Measurements from ENCODE around the gene RPS6KA1.

Gene RPS6KA1

DNA sequence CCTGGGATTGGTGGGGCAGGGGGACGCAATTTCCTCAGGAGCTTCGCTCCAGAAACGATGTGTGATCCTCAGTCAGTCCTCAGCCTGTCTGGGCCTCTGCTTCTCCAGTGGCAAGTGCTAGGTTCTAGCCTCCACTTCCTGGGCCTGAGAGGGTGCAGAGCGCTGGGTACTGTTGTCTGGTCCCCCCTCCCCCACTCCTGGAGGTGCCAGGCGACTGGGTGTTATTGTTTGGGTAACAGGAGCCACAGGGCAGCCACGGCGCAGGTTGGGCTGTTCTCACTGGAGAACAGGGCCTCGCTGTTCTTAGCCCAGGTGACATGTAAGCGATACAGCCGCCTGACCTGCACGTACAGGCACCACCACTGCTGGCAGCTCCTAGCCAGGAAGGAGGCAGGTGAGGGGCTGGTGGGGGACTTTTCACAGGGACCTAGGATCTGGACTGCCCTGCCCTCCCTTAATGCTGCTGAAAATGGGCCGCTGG lies 2.1 kb downstream of the RPS6KA1 start:
- no peak for DNase-seq (ENCODE audit: low read depth in 1 of 2, low spot score in 1 of 2)

DNA sequence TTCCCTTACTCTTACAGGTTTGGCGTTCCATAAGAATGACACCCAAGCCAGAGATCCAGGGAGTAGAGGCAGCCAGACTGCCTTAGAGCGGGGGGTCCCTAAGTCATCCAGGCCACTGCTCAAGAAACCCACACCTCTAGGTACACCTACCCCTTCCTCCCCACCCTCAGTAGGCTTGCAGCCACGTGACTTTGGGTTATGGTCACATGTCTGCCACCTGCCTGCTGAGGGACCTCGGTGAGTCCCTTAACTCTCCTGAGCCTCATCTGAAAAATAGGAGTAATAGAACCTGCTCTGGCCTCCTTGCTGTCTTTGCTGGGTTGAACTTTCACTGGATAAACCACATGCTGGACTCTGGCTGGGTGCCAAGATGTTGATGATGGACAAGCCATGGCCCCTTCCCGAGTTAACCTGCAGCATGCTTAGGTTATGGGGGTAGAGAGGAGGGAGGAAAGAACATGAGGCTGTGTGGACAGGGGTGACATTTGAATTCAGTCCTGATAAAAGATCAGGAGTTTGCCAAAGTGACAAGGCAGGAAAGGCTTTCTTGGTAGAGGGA lies 4.5 kb downstream of the RPS6KA1 start:
- no peak for DNase-seq (ENCODE audit: low read depth in 1 of 2, low spot score in 1 of 2)

DNA sequence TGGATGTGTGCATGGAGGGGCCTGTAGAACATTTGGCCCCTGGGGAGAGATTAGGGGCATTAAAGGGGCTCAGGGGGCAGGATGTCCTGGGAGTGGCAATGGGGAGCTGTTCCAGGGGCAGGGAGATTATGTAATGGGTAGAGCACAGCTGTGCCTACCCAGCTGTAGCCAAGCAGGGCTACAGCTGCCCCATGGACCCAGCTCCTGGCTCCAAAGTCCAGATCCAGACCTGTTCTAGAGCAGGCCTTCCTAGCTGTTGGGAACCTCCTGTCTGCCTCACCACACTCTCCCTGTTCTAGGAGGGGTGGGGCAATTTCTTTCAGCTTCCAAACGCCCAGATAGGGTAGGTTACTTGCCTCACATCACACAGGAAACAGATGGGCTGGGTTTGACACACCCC lies 5.6 kb downstream of the RPS6KA1 start:
- DNase-seq (ENCODE audit: low read depth in 1 of 2, low spot score in 1 of 2) = no peak

- DNase-seq (ENCODE audit: low read depth in 1 of 2, low spot score in 1 of 2) = no peak
These were observed 6.5 kb downstream of the RPS6KA1 start for GRCh38 chr1:26536081-26536480.

- DNase-seq (ENCODE audit: low read depth in 1 of 2, low spot score in 1 of 2) = no peak
These were observed 7.0 kb downstream of the RPS6KA1 start for GRCh38 chr1:26536521-26536920.

DNA sequence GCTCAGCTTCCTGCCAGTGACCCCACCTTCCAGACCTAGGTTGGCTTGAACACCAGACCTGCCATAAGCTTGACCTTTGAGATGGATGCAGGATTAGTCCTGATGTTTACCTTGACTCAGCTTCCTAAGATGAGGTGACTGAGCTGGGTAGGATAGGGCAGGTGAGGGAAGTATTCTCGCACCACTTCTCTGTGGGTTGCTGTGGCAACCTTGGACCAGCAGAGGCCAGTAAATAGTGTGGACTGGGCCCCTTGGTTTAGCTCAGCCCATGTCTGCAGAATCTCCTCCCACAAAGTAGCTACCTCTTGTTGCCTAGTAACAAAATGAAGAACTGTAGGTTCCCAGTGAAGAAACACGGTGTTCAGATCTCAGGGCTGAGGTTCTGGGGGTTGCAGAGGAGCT lies 8.4 kb downstream of the RPS6KA1 start:
- DNase-seq (ENCODE audit: low read depth in 1 of 2, low spot score in 1 of 2) = no peak

GRCh38 chr1:26538480-26539412 lies 9.2 kb downstream of the RPS6KA1 start:
- DNase-seq (ENCODE audit: low read depth in 1 of 2, low spot score in 1 of 2) = no peak

DNA sequence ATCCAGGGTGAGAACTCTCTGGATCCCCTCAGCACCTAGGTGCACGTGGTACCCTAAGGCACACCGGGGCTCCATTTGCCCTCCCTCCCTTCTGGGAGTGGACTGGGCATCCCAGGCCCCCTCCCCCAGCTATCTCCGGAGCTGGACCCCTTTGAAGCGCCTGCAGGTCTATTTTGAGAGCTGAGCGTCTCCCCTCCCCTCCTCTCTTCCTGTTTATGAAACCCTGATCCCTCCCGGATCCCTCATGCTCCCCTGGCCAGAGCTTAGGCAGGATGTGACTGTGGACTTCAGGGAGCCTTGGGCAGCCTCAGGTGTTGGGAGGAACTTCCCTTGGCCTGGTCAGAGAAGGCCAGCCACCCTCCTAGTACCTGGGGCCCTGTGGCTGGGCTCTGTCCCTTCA lies 10.2 kb downstream of the RPS6KA1 start:
- DNase-seq (ENCODE audit: low read depth in 1 of 2, low spot score in 1 of 2) = no peak

DNA sequence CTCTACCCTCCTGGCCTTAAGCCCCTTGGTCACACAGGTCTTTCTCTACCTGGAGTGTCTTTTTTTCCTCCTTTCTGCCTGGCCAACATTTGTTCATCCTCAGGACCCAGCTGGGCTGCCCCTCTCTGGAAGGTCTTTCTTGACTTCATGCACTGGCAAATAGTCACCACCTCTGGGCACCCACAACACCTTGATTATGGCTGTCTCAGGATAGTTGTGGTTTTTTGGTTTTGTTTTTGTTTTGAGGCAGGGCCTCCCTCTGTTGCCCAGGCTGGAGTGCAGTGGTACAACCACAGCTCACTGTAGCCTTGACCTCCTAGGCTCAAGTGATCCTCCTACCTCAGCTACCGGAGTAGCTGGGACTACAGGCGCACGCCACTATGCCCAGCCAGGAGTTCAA lies 10.8 kb downstream of the RPS6KA1 start:
- no peak for DNase-seq (ENCODE audit: low read depth in 1 of 2, low spot score in 1 of 2)

- no peak for DNase-seq (ENCODE audit: low read depth in 1 of 2, low spot score in 1 of 2)
These were observed 11.9 kb downstream of the RPS6KA1 start for GRCh38 chr1:26541431-26541815.

DNA sequence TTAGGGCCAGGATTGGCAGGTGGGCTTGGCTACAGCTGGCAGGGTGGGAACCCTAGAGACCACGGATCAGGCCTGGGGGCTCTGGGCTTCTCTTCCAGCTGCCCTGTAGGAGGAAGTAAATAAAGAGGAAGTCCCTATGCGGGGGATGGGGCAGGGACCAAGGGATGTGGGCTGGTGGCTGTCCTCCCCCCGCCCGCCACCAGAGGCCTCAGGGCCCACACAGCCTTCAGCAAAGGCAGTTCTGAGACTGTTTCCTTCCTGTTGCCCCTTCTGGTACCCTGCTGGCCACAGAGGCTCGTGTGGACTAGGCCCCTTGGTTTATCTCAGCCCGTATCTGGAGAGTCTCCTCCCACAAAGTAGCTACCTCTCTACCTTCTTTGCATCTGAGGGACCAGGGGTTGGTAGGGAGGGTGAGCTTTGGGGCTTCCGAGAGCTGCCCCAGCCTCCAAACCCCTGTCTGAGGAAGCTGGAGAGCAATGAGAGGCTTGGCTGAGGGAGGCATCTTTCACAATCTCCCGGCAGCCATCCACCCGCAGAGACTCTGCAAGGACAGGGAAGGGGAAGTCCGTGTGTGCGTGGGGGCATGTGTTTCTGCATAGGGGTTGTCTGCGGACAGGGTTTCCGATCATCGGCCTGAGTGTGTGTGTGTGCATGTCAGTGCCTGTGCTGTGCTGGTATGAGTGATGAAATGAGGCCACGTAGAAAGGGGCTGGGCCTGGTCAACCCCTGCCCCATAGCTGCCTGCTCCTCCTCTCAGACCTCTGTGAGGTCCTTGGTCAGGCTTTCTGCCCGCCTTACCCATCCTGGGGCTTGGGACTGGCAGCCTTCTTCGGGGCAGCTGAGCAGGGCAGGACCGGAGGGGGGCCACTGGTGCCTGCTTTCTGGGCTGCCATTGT lies 12.5 kb downstream of the RPS6KA1 start:
- DNase-seq (ENCODE audit: low read depth in 1 of 2, low spot score in 1 of 2) = peak; percentile 46 to 47

GRCh38 chr1:26542771-26543451 lies 13.3 kb downstream of the RPS6KA1 start:
- no peak for DNase-seq (ENCODE audit: low read depth in 1 of 2, low spot score in 1 of 2)

- DNase-seq (ENCODE audit: low read depth in 1 of 2, low spot score in 1 of 2) = no peak
These were observed 13.9 kb downstream of the RPS6KA1 start for GRCh38 chr1:26543462-26543861.

DNA sequence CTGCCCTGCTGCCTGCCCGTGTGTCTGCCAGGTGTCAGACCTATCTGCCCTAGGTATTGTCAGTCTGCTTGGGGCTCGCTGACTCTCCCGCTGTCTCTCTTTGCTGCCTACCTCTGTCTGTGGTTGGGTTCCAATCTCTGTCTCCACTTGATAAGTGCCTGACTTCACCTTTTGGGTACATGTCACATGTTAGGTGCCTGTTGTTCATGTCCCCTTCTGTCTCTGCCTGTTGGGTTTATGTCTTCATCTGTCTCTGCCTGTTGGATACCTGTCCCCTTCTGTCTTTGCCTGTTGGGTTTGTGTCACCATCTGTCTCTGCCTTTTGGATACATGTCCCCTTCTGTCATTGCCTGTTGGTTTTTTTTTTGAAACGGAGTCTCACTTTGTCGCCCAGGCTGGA lies 14.6 kb downstream of the RPS6KA1 start:
- no peak for DNase-seq (ENCODE audit: low read depth in 1 of 2, low spot score in 1 of 2)

DNA sequence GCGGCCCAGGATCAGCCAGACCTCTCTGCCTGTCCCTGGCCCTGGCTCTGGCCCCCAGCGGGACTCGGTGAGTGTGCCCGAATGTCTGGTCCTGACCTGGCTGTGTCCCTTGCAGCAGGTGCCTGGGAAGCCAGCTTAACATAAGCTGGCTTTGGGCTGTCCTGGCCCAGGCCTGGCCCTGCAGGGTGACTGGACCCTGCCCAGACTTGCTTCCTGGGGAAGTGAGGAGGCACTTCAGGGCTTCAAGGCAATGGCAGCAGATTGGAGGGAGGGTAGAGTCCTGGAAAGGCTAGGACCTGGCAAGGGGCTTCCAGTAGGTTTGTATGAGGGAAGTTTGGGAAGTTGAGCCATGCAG lies 16.4 kb downstream of the RPS6KA1 start:
- DNase-seq (ENCODE audit: low read depth in 1 of 2, low spot score in 1 of 2) = no peak

DNA sequence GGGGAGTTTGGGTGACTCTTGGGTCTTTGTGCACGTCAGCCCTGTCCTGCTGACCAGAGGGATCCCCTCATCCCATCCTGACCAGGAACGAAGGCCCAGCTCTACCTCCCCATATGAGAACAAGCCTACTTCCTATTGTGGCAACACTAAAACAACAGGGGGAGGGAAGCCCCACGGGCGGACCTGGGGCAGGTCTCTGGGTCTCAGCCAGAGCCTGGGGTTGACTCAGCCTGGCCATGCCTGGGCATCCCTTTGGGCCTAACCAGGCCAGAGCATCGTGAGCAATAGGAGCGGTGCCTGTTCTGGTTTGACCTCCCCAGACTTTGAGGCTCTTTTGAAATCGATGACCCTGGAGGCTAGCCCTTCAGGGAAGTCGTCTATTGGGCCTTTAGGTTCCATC lies 16.8 kb downstream of the RPS6KA1 start:
- no peak for DNase-seq (ENCODE audit: low read depth in 1 of 2, low spot score in 1 of 2)

DNA sequence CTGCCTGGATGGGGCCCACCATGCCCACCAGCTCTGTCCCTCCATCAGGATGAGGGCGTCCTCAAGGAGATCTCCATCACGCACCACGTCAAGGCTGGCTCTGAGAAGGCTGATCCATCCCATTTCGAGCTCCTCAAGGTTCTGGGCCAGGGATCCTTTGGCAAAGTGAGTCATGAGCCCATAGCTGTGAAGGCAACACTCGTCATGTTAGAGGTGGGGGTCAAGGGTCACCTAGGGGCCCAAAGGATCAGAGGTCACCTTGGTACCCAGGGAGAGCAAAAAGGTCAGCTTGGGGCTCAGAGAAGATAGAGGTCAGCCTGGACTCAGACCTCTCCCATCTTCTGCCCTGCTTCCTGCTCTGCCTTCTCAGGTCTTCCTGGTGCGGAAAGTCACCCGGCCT lies 17.3 kb downstream of the RPS6KA1 start:
- no peak for DNase-seq (ENCODE audit: low read depth in 1 of 2, low spot score in 1 of 2)

DNA sequence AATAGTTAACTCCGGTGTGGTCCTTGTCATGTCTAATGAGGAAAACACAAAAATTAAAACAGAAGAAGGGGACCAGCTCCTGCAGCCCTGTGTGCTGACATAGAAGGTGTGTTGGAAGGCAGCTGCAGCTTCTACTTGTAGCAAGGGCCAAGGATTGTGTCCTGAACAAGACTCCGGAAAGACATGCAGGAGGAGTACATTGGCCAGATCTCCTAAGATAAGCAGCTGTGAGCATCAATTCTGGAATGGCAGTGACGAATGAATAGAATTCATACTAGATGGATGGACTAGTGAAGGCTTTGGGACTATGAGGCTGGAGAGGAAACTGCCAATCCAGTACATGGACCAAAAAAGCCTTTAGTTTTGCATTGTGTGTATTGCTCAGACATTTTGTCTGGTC lies 19.3 kb downstream of the RPS6KA1 start:
- no peak for DNase-seq (ENCODE audit: low read depth in 1 of 2, low spot score in 1 of 2)

- DNase-seq (ENCODE audit: low read depth in 1 of 2, low spot score in 1 of 2) = no peak
These were observed 21.4 kb downstream of the RPS6KA1 start for GRCh38 chr1:26550946-26551345.

GRCh38 chr1:26552720-26553119 lies 23.2 kb downstream of the RPS6KA1 start:
- no peak for DNase-seq (ENCODE audit: low read depth in 1 of 2, low spot score in 1 of 2)

Data from stimulated activated CD4-positive, alpha-beta T cell treated with anti-CD3 and anti-CD28 coated beads, Interleukin-15, amount 100 ng/mL, for 1 hour (primary cell).